Small intestine (tissue), 7 donors: Measurements from ENCODE around the gene TMEM131. TPM values are rescaled to one million over a fixed set of nuclear protein-coding genes. Genes with fewer than 3 reads are reported as not detected.
A peak's percentile ranks its signal among the peaks of the same experiment; 100 is the strongest.

Source experiments
- DNase-seq, 2 donors: peaks; one replicate each; pipeline versions ENCODE4 v3.0.0 to v3.0.0-alpha.2; 2013
- FAIRE-seq: peaks from 2 replicates; lab custom pipeline; 2012; peaks lifted over from hg19 to GRCh38; lab: Jason Lieb, UNC
- H3K27ac ChIP-seq, 3 donors: one replicate each; pipeline ENCODE4 v1.5.1; 2013; ENCODE audit warnings: low read length in 2 of 3, mild to moderate bottlenecking in 2 of 3, control low read depth in 1 of 3, inconsistent platforms in 1 of 3, low read depth in 1 of 3, moderate library complexity in 1 of 3
- H3K27me3 ChIP-seq, 3 donors: one replicate each; pipeline ENCODE4 v1.6.1; 2013; ENCODE audit warnings: low read length in 3 of 3, inconsistent platforms in 1 of 3; ENCODE audit not compliant: control insufficient read depth in 3 of 3, insufficient read depth in 3 of 3
- H3K36me3 ChIP-seq, 3 donors: one replicate each; pipeline ENCODE4 v1.6.1; 2013; ENCODE audit warnings: low read length in 3 of 3, inconsistent platforms in 1 of 3, low read depth in 1 of 3, mild to moderate bottlenecking in 1 of 3, moderate library complexity in 1 of 3; ENCODE audit not compliant: control insufficient read depth in 3 of 3, insufficient read depth in 2 of 3
- H3K4me1 ChIP-seq, 3 donors: one replicate each; pipeline ENCODE4 v1.6.1; 2013; ENCODE audit warnings: low read length in 2 of 3, inconsistent platforms in 1 of 3, low read depth in 1 of 3, mild to moderate bottlenecking in 1 of 3, moderate library complexity in 1 of 3; ENCODE audit not compliant: control insufficient read depth in 3 of 3, insufficient read depth in 2 of 3
- H3K4me3 ChIP-seq, 3 donors: one replicate each; pipeline ENCODE4 v1.5.1; 2013; ENCODE audit warnings: low read length in 3 of 3, control low read depth in 1 of 3, inconsistent platforms in 1 of 3, low read depth in 1 of 3, mild to moderate bottlenecking in 1 of 3, moderate library complexity in 1 of 3
- H3K9me3 ChIP-seq, 2 donors: one replicate each; pipeline ENCODE4 v1.6.1; 2013; ENCODE audit warnings: low read depth in 1 of 2, low read length in 1 of 2; ENCODE audit not compliant: control insufficient read depth in 2 of 2, insufficient read depth in 1 of 2
- WGBS, 3 donors: extraction: QIAGEN DNeasy Blood & Tissue Kit; methylation state at CpG; one replicate each; pipeline ENCODE4 v1.1.7; 2013; 5-methylcytosine and 5-hydroxymethylcytosine counted together
- polyA plus RNA-seq, 4 donors: library from polyadenylated mRNA; stranded (reverse) in 3 of 4; unstranded in 1 of 4; fragments of 200-250 nt in 3 of 4; fragments of 120-200 nt in 1 of 4; gene quantifications; one replicate each; pipeline versions ENCODE4 v1.2.1 to v1.2.3, GENCODE V29; 2013
- donor health status: healthy with polysubstance abuse.
- donor health status: control.
- donor health status: control.
- donor health status: Bipolar disorder and iron deficiency.
- donor health status: healthy.

TMEM131 gene
- polyA plus RNA-seq, 4 donors = 6.5 to 47.7 (median 13.8) TPM

GRCh38 chr2:97743913-97744312 lies 251.8 kb downstream of the TMEM131 start:
- no peak for DNase-seq
- peaks cover 0 to 11% (median 0%) of the 10 kb centered on the region in 3 donors for H3K36me3 ChIP-seq
- H3K4me1 ChIP-seq = peaks cover 0 to 2% (median 0%) of the 10 kb centered on the region in 3 donors
- WGBS, 3 donors = 93 to 97% (median 95%) methylated on average over 6 of the region's 6 CpGs
- no peaks in the 10 kb centered on the region for H3K9me3 ChIP-seq
- H3K27me3 ChIP-seq = no peaks in the 10 kb centered on the region
- no peak for FAIRE-seq
- no peak overlapping the region for H3K4me3 ChIP-seq
- H3K27ac ChIP-seq = no peak overlapping the region

- Histone ChIP-seq H3K9me3 (no peaks in the 10 kb centered on the region), H3K27ac (peak overlapping the region in 1 of 3 donors; percentile 26), H3K4me3 (no peak overlapping the region), H3K36me3 (peaks cover 0 to 10% (median 0%) of the 10 kb centered on the region in 3 donors), H3K4me1 (peaks cover 0 to 2% (median 0%) of the 10 kb centered on the region in 3 donors), H3K27me3 (no peaks in the 10 kb centered on the region)
- DNase-seq = no peak
- FAIRE-seq = no peak
- WGBS, 3 donors = 59 to 74% (median 60%) methylated on average over 4 of the region's 4 CpGs
Observed at GRCh38 chr2:97742381-97742847, 253.3 kb downstream of the TMEM131 start.

- 64 to 77% (median 69%) methylated on average over 4 of the region's 4 CpGs for whole genome bisulfite sequencing, 3 donors
- H3K36me3 ChIP-seq = peaks cover 0 to 10% (median 0%) of the 10 kb centered on the region in 3 donors
- FAIRE-seq (no peak), DNase-seq (no peak)
- H3K9me3 ChIP-seq = no peaks in the 10 kb centered on the region
- H3K27me3 ChIP-seq = no peaks in the 10 kb centered on the region
- no peak overlapping the region for H3K27ac ChIP-seq
- no peak overlapping the region for H3K4me3 ChIP-seq
- peaks cover 0 to 2% (median 0%) of the 10 kb centered on the region in 3 donors for H3K4me1 ChIP-seq
Observed at GRCh38 chr2:97741686-97742085, 254.1 kb downstream of the TMEM131 start.

GRCh38 chr2:97741251-97741650 lies 254.5 kb downstream of the TMEM131 start:
- FAIRE-seq = no peak
- Histone ChIP-seq H3K36me3 (peaks cover 0 to 10% (median 0%) of the 10 kb centered on the region in 3 donors), H3K27ac (no peak overlapping the region), H3K4me3 (no peak overlapping the region), H3K27me3 (no peaks in the 10 kb centered on the region), H3K9me3 (no peaks in the 10 kb centered on the region), H3K4me1 (peaks cover 0 to 2% (median 0%) of the 10 kb centered on the region in 3 donors)
- WGBS, 3 donors = 85 to 90% (median 89%) methylated on average over 19 to 20 of the region's 20 CpGs
- DNase-seq = no peak

- Histone ChIP-seq H3K36me3 (peaks cover 0 to 10% (median 0%) of the 10 kb centered on the region in 3 donors), H3K4me3 (no peak overlapping the region), H3K27me3 (no peaks in the 10 kb centered on the region), H3K27ac (no peak overlapping the region), H3K4me1 (peaks cover 0 to 2% (median 0%) of the 10 kb centered on the region in 3 donors), H3K9me3 (no peaks in the 10 kb centered on the region)
- WGBS, 3 donors = 17 to 32% (median 27%) methylated on average over 19 of the region's 19 CpGs
- DNase-seq (peak; percentile 53 to 55), FAIRE-seq (no peak)
Observed at GRCh38 chr2:97740590-97741182, 255.1 kb downstream of the TMEM131 start.

GRCh38 chr2:97739893-97740245 lies 255.9 kb downstream of the TMEM131 start:
- Histone ChIP-seq H3K36me3 (peaks cover 0 to 10% (median 0%) of the 10 kb centered on the region in 3 donors), H3K4me3 (no peak overlapping the region), H3K9me3 (no peaks in the 10 kb centered on the region), H3K4me1 (peaks cover 0 to 2% (median 0%) of the 10 kb centered on the region in 3 donors), H3K27me3 (no peaks in the 10 kb centered on the region), H3K27ac (no peak overlapping the region)
- no peak for FAIRE-seq
- no peak for DNase-seq
- 66 to 79% (median 69%) methylated on average over 5 of the region's 5 CpGs for WGBS, 3 donors

GRCh38 chr2:97739020-97739892 lies 256.5 kb downstream of the TMEM131 start:
- no peak overlapping the region for H3K4me3 ChIP-seq
- H3K9me3 ChIP-seq = no peaks in the 10 kb centered on the region
- no peak overlapping the region for H3K27ac ChIP-seq
- whole genome bisulfite sequencing, 3 donors = 75 to 88% (median 84%) methylated on average over 23 of the region's 23 CpGs
- peaks cover 0 to 2% (median 0%) of the 10 kb centered on the region in 3 donors for H3K4me1 ChIP-seq
- no peaks in the 10 kb centered on the region for H3K27me3 ChIP-seq
- no peak for DNase-seq
- H3K36me3 ChIP-seq = peaks cover 0 to 9% (median 0%) of the 10 kb centered on the region in 3 donors
- no peak for FAIRE-seq

GRCh38 chr2:97738179-97739019 lies 257.3 kb downstream of the TMEM131 start:
- H3K36me3 ChIP-seq = peaks cover 0 to 4% (median 0%) of the 10 kb centered on the region in 3 donors
- H3K4me3 ChIP-seq = no peak overlapping the region
- no peaks in the 10 kb centered on the region for H3K27me3 ChIP-seq
- DNase-seq = no peak
- H3K4me1 ChIP-seq = peaks cover 0 to 2% (median 0%) of the 10 kb centered on the region in 3 donors
- no peaks in the 10 kb centered on the region for H3K9me3 ChIP-seq
- WGBS, 3 donors = 90 to 96% (median 93%) methylated on average over 9 of the region's 9 CpGs
- no peak overlapping the region for H3K27ac ChIP-seq
- FAIRE-seq = no peak
